H9 (cell line): Measurements from ENCODE around the gene GPC3. TPM values are rescaled to one million over a fixed set of nuclear protein-coding genes. Genes with fewer than 3 reads are reported as not detected.

Experiments used
- DNase-seq: peaks from one replicate; pipeline ENCODE4 v3.0.0-alpha.2; 2017
- H2AFZ ChIP-seq: one replicate; pipeline ENCODE4 v1.6.1; 2013; ENCODE audit warnings: mild to moderate bottlenecking, low read length, control low read depth, moderate library complexity
- H2AK5ac ChIP-seq: 2 replicates; pipeline ENCODE4 v1.6.1; 2013; ENCODE audit warnings: low read length, control low read depth, mixed read lengths; ENCODE audit not compliant: insufficient read length
- H2BK120ac ChIP-seq: one replicate; pipeline ENCODE4 v1.6.1; 2013; ENCODE audit warnings: low read depth, mild to moderate bottlenecking, low read length, control low read depth, inconsistent platforms; ENCODE audit not compliant: poor library complexity, severe bottlenecking
- H2BK12ac ChIP-seq: 2 replicates; pipeline ENCODE4 v1.6.1; 2013; ENCODE audit warnings: low read length, control low read depth, mixed read lengths, low read depth; ENCODE audit not compliant: insufficient read length
- H2BK15ac ChIP-seq: 2 replicates; pipeline ENCODE4 v1.6.1; 2013; ENCODE audit warnings: low read depth, low read length, control low read depth
- H2BK20ac ChIP-seq: one replicate; pipeline ENCODE4 v1.6.1; 2013; ENCODE audit warnings: low read depth, mild to moderate bottlenecking, low read length, control low read depth, inconsistent platforms; ENCODE audit not compliant: poor library complexity, severe bottlenecking
- H2BK5ac ChIP-seq: 2 replicates; pipeline ENCODE4 v1.6.1; 2013; ENCODE audit warnings: low read length, control low read depth, mixed read lengths; ENCODE audit not compliant: insufficient read length
- H3K14ac ChIP-seq: 2 replicates; pipeline ENCODE4 v1.6.1; 2013; ENCODE audit warnings: low read length, control low read depth; ENCODE audit not compliant: insufficient read depth
- H3K18ac ChIP-seq: 2 replicates; pipeline ENCODE4 v1.6.1; 2013; ENCODE audit warnings: low read depth, mild to moderate bottlenecking, mixed read lengths, low read length, control low read depth; ENCODE audit not compliant: insufficient read length
- H3K23ac ChIP-seq: 2 replicates; pipeline ENCODE4 v1.6.1; 2013; ENCODE audit warnings: low read length, control low read depth, mixed read lengths, low read depth; ENCODE audit not compliant: insufficient read length
- H3K23me2 ChIP-seq: 2 replicates; pipeline ENCODE4 v1.6.1; 2013; ENCODE audit warnings: low read depth, mild to moderate bottlenecking, mixed read lengths, low read length, control low read depth; ENCODE audit not compliant: insufficient read length, poor library complexity, severe bottlenecking
- H3K27ac ChIP-seq: 2 replicates; pipeline ENCODE4 v1.5.1; 2013; ENCODE audit warnings: low read length, control low read depth, mixed read lengths, low read depth; ENCODE audit not compliant: insufficient read length
- H3K27me3 ChIP-seq: 2 replicates; pipeline ENCODE4 v1.6.1; 2013; ENCODE audit warnings: low read length, control low read depth, inconsistent platforms; ENCODE audit not compliant: insufficient read depth
- H3K4ac ChIP-seq: 2 replicates; pipeline ENCODE4 v1.6.1; 2013; ENCODE audit warnings: low read depth, mild to moderate bottlenecking, control low read depth, inconsistent platforms, low read length, moderate library complexity
- H3K4me1 ChIP-seq: 2 replicates; pipeline ENCODE4 v1.6.1; 2013; ENCODE audit warnings: low read length, control low read depth, inconsistent platforms; ENCODE audit not compliant: insufficient read depth
- H3K4me2 ChIP-seq: 2 replicates; pipeline ENCODE4 v1.6.1; 2013; ENCODE audit warnings: low read length, control low read depth, mixed read lengths; ENCODE audit not compliant: insufficient read length, insufficient read depth
- H3K56ac ChIP-seq: 2 replicates; pipeline ENCODE4 v1.6.1; 2013; ENCODE audit warnings: low read depth, mild to moderate bottlenecking, mixed read lengths, low read length, control low read depth; ENCODE audit not compliant: insufficient read length
- H3K79me1 ChIP-seq: 2 replicates; pipeline ENCODE4 v1.6.1; 2013; ENCODE audit warnings: low read depth, mild to moderate bottlenecking, moderate library complexity, low read length, control low read depth, inconsistent platforms; ENCODE audit not compliant: insufficient read depth, poor library complexity, severe bottlenecking
- H3K79me2 ChIP-seq: 2 replicates; pipeline ENCODE4 v1.6.1; 2013; ENCODE audit warnings: low read length, control low read depth, inconsistent platforms; ENCODE audit not compliant: insufficient read depth
- H3K9ac ChIP-seq: 2 replicates; pipeline ENCODE4 v1.6.1; 2013; ENCODE audit warnings: low read length, control low read depth, mixed read lengths; ENCODE audit not compliant: insufficient read length; ENCODE audit errors: extremely low read depth
- H3K9me3 ChIP-seq: one replicate; pipeline ENCODE4 v1.6.1; 2013; ENCODE audit warnings: low read depth, low read length, inconsistent platforms; ENCODE audit not compliant: control insufficient read depth
- H3T11ph ChIP-seq: one replicate; pipeline ENCODE4 v1.6.1; 2013; ENCODE audit warnings: mild to moderate bottlenecking, low read length, control low read depth, inconsistent platforms
- H4K20me1 ChIP-seq: one replicate; pipeline ENCODE4 v1.6.1; 2013; ENCODE audit not compliant: control insufficient read depth, insufficient read length, insufficient read depth
- H4K5ac ChIP-seq: 2 replicates; pipeline ENCODE4 v1.6.1; 2013; ENCODE audit warnings: low read depth, mild to moderate bottlenecking, mixed read lengths, low read length, control low read depth; ENCODE audit not compliant: insufficient read length
- H4K8ac ChIP-seq: replicated peaks from 2 replicates; pipeline ENCODE4 v1.6.1; 2013; ENCODE audit warnings: low read length, control low read depth, mixed read lengths, low read depth; ENCODE audit not compliant: insufficient read length
- H4K91ac ChIP-seq: 2 replicates; pipeline ENCODE4 v1.6.1; 2013; ENCODE audit warnings: low read depth, mild to moderate bottlenecking, moderate library complexity, mixed read lengths, low read length, control low read depth; ENCODE audit not compliant: insufficient read length
- H3K27ac Mint-ChIP-seq, 3 experiments: 2 replicates in 2 of 3; 3 replicates in 1 of 3; pipeline ENCODE4 v1.8.0; 2020 to 2021; ENCODE audit warnings: mixed read lengths in 3 of 3, mild to moderate bottlenecking in 1 of 3, moderate library complexity in 1 of 3
- H3K27me3 Mint-ChIP-seq: 2 replicates; pipeline ENCODE4 v1.8.0; 2021; ENCODE audit warnings: low read depth, mild to moderate bottlenecking, moderate library complexity, mixed read lengths
- H3K36me3 Mint-ChIP-seq, 3 experiments: 2 replicates in 2 of 3; 3 replicates in 1 of 3; pipeline ENCODE4 v1.8.0; 2020 to 2021; ENCODE audit warnings: low read depth in 3 of 3, mixed read lengths in 3 of 3; ENCODE audit not compliant: insufficient read depth in 1 of 3
- H3K4me1 Mint-ChIP-seq, 2 experiments: 2 replicates each; pipeline ENCODE4 v1.8.0; 2020; ENCODE audit warnings: mixed read lengths in 2 of 2
- H3K4me3 Mint-ChIP-seq, 2 experiments: 2 replicates in 1 of 2; 3 replicates in 1 of 2; pipeline ENCODE4 v1.8.0; 2020 to 2021; ENCODE audit warnings: mild to moderate bottlenecking in 2 of 2, mixed read lengths in 2 of 2, moderate library complexity in 1 of 2
- H3K9me3 Mint-ChIP-seq, 2 experiments: 2 replicates in 1 of 2; 3 replicates in 1 of 2; pipeline ENCODE4 v1.8.0; 2020; ENCODE audit warnings: mild to moderate bottlenecking in 2 of 2, mixed read lengths in 2 of 2, moderate library complexity in 1 of 2
- CTCF ChIP-seq: fragments of 200-600 bp; sonication (generic); conservative IDR thresholded peaks from 3 replicates; pipeline ENCODE4 v1.8.0; 2021; ENCODE audit warnings: antibody characterized with exemption, mild to moderate bottlenecking
- WGBS: extraction: QIAGEN DNeasy Blood & Tissue Kit; methylation state at CpG from one replicate; pipeline ENCODE4 v1.1.7; 2013; ENCODE audit warnings: missing lambda C conversion rate, low lambda C conversion rate, mixed read lengths; ENCODE audit not compliant: insufficient read length; ENCODE audit errors: extremely low coverage; 5-methylcytosine and 5-hydroxymethylcytosine counted together
- total RNA-seq: library from RNA; stranded (reverse); gene quantifications from 2 replicates; pipeline ENCODE4 v1.2.1, GENCODE V29; 2021

GPC3 gene
- total RNA-seq, 1 experiment from 2014 or later: 108 TPM

GRCh38 chrX:133928365-133928764, 57.0 kb downstream of the GPC3 start:
- no peak overlapping the region for H2AK5ac ChIP-seq
- no peak overlapping the region for H3T11ph ChIP-seq
- H3K79me1 ChIP-seq: no peaks in the 10 kb centered on the region
- no peak overlapping the region for H2AFZ ChIP-seq
- H2BK120ac ChIP-seq: no peak overlapping the region
- H3K18ac ChIP-seq: no peak overlapping the region
- H4K20me1 ChIP-seq: no peaks in the 10 kb centered on the region
- H3K4me1 ChIP-seq: peaks cover 6% of the 10 kb centered on the region
- no peak for DNase-seq
- no peaks in the 10 kb centered on the region for H3K9me3 ChIP-seq
- H3K23ac ChIP-seq: no peak overlapping the region
- peaks cover 0 to 14% (median 6%) of the 10 kb centered on the region in 3 experiments; a peak in 4 of 7 replicates for H3K36me3 Mint-ChIP-seq
- H3K79me2 ChIP-seq: no peaks in the 10 kb centered on the region
- H3K27ac Mint-ChIP-seq: no peak overlapping the region
- no peak overlapping the region for H4K5ac ChIP-seq
- H3K4me3 Mint-ChIP-seq: no peak overlapping the region
- no peak for TF ChIP-seq CTCF
- no peak overlapping the region for H2BK20ac ChIP-seq
- H3K14ac ChIP-seq: no peak overlapping the region
- no peak overlapping the region for H3K4ac ChIP-seq
- no peaks in the 10 kb centered on the region for H3K27me3 ChIP-seq
- no peak overlapping the region for H3K9ac ChIP-seq
- no peak overlapping the region for H2BK5ac ChIP-seq
- no peaks in the 10 kb centered on the region for H3K27me3 Mint-ChIP-seq
- H3K4me1 Mint-ChIP-seq: peaks cover 36 to 51% of the 10 kb centered on the region in 2 experiments
- no peak overlapping the region for H3K27ac ChIP-seq
- H3K23me2 ChIP-seq: no peaks in the 10 kb centered on the region
- no peak overlapping the region for H4K91ac ChIP-seq
- H3K4me2 ChIP-seq: no peak overlapping the region
- WGBS: no CpG with 5 or more reads among the region's 1 CpG
- no peak overlapping the region for H3K56ac ChIP-seq
- no peaks in the 10 kb centered on the region for H3K9me3 Mint-ChIP-seq
- H2BK15ac ChIP-seq: no peak overlapping the region
- H4K8ac ChIP-seq: no peak overlapping the region
- H2BK12ac ChIP-seq: no peak overlapping the region
